GM08714 (cell line): Measurements from ENCODE around the gene KRTAP10-3.

ENCODE experiments used
- H3K4me3 ChIP-seq: fragments of 200-500 bp; sonication (Bioruptor generic); 2 replicates; pipeline ENCODE4 v1.5.1; 2014; ENCODE audit warnings: mild to moderate bottlenecking, low read length, inconsistent platforms
- ZNF274 ChIP-seq: IDR thresholded peaks from 2 replicates; pipeline ENCODE4 v1.6.1; 2012; ENCODE audit warnings: mild to moderate bottlenecking, low read depth, low read length

Gene KRTAP10-3

DNA sequence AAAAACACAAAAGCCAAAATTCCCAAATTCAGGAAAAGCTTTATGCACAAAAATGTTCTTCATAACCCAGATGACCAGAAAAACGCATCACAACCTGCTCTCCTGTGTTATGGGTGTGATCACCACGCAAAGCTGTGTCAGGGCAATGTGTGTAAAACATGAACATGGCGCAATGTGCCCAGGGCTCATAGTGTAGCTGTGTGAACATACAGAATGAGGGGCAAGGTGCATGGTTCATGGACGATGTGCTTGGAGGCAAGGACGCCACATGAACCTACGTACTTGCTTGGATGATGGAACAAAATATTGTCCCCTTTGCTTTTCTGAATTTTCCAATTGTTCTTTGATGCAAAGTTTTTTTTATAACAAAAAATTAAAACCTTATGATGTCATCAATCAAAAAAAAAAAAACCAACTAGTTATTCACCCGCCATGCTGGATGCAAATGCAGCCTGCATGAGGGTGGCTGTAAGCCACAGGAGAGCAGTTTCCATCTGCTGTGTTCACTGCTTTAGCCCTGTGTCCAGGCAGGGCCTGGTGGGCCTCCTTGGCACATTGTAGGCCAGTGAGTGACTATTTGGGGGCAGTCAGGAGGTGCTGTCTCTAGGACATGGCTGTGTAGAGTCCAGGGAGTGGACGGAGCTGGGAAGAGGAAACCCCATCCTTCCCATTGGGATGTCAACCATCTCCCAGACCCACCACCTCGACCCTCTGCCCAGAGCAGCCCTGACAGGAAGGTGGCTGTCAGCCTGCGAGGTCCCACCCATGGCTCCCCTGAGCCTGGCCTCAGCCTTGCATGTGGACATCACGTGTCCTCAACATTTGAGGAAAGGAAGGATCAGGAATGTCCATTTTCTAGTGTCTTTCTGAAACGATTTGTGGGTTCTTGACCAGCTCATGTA lies 32.2 kb downstream of the KRTAP10-3 start:
- TF ChIP-seq ZNF274: no peak
- no peak overlapping the region for H3K4me3 ChIP-seq

DNA sequence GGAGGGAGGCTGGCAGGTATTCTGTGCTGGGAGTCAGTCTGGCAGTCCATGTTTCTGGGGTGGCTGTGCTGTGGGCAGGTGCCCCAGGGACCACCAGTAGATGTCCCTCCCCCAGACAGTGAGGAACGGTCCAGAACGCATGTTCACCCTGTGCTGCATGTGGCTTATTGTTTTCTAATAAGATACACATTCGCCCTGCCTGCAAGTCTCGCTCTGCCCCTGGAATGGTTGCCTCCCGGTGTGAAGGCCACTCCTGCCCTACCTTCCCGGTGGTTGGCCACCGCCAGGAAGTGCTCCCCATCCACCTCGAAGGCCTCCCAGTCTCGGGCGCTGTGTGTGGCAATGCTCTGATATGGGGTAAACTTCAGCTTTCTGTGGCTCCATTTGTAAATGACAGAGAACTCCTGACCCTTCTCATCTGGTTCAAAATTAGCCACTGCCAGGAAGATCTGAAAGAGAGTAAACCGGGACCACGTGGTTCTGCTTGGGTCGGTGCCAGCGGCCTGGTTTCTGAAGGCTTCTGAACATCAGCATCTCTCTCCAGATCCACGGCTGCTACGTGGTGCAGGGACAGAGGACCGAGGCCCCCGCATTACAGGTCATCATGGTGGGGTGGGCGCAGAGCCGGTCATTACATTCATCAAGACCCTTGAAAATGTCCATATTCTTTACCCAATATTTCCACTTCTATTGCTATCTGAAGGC lies 33.1 kb downstream of the KRTAP10-3 start:
- no peak for TF ChIP-seq ZNF274
- no peak overlapping the region for H3K4me3 ChIP-seq

GRCh38 chr21:44524414-44525371 lies 33.9 kb downstream of the KRTAP10-3 start:
- no peak for TF ChIP-seq ZNF274
- H3K4me3 ChIP-seq: no peak overlapping the region

GRCh38 chr21:44523567-44524413 lies 34.8 kb downstream of the KRTAP10-3 start:
- no peak overlapping the region for H3K4me3 ChIP-seq
- no peak for TF ChIP-seq ZNF274

DNA sequence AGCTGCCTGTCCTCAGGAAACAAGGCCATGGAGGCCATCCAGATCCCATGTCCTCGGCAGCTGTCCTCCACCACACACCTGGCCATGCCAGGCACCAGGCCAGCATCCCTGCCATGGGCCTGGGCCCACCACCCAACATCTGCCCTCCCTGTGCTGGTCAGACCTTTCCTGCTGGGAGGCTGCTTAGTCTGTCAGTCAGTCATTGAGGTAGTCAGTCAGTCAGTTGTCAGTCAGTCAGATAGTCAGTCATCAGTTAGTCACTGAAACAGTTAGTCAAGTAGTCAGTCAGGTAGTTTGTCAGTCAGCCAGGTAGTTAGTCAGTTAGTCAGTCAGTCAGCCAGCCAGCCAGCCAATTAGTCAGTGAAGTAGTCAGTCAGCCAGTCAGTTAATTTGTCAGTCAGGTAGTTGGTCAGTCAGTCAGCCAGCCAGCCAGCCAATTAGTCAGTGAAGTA lies 35.8 kb downstream of the KRTAP10-3 start:
- TF ChIP-seq ZNF274: no peak
- H3K4me3 ChIP-seq: no peak overlapping the region

- no peak overlapping the region for H3K4me3 ChIP-seq
- no peak for TF ChIP-seq ZNF274
Measured at GRCh38 chr21:44521928-44522752, 36.5 kb downstream of the KRTAP10-3 start.

DNA sequence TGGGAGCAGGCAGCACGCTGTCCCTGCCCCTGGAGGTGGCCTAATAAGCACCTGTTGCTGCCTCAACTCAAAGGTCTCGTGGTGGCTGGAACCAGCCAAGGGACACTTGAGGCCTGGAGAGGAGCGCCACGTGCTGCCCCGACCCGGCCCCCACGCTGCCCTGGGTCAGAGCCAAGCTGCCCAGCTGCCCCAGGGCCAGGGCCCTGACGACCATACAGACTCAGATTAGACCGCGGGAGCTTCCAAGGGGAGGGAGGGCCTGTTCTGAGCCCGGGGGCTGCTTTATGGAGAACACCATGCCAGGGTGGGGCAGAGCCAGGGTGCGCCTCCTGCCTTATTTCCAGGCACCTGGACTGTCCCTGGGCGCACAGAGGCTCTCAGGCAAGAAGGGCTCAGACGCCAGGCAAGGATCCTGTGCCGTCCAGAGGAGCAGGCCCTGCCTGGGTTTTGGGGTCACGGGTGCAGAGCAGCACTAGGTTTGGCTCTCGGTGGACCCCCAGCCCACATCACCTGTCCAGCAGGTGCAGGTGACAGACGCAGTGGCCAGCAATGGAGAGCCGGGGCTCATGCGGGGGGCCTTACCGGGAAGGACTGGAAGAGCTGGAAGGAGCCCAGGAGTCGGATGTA lies 37.2 kb downstream of the KRTAP10-3 start:
- no peak overlapping the region for H3K4me3 ChIP-seq
- TF ChIP-seq ZNF274: no peak

- H3K4me3 ChIP-seq: no peak overlapping the region
- TF ChIP-seq ZNF274: no peak
Measured at GRCh38 chr21:44520326-44521300, 38.0 kb downstream of the KRTAP10-3 start.

GRCh38 chr21:44519346-44520325 lies 39.0 kb downstream of the KRTAP10-3 start:
- TF ChIP-seq ZNF274: no peak
- H3K4me3 ChIP-seq: no peak overlapping the region

GRCh38 chr21:44518686-44519085 lies 39.9 kb downstream of the KRTAP10-3 start:
- H3K4me3 ChIP-seq: no peak overlapping the region
- no peak for TF ChIP-seq ZNF274
